ENCODE results near the gene RETREG2. TPM values are rescaled to one million over a fixed set of nuclear protein-coding genes. Genes with fewer than 3 reads are reported as not detected.

Gene RETREG2
- total RNA-seq, 1 donor from 2014 or later, result 43.7 TPM

- intact Hi-C loops (cut with DNase I), result no loop called here
- Histone ChIP-seq H3K27ac (no peak overlapping the region), H3K4me3 (no peak overlapping the region), H3K9me3 (no peaks in the 10 kb centered on the region), H3K27me3 (no peaks in the 10 kb centered on the region), H3K36me3 (peaks cover 0 to 69% of the 10 kb centered on the region in 2 donors), H3K4me1 (peaks cover 26% of the 10 kb centered on the region)
- TF ChIP-seq, protein P1, sequence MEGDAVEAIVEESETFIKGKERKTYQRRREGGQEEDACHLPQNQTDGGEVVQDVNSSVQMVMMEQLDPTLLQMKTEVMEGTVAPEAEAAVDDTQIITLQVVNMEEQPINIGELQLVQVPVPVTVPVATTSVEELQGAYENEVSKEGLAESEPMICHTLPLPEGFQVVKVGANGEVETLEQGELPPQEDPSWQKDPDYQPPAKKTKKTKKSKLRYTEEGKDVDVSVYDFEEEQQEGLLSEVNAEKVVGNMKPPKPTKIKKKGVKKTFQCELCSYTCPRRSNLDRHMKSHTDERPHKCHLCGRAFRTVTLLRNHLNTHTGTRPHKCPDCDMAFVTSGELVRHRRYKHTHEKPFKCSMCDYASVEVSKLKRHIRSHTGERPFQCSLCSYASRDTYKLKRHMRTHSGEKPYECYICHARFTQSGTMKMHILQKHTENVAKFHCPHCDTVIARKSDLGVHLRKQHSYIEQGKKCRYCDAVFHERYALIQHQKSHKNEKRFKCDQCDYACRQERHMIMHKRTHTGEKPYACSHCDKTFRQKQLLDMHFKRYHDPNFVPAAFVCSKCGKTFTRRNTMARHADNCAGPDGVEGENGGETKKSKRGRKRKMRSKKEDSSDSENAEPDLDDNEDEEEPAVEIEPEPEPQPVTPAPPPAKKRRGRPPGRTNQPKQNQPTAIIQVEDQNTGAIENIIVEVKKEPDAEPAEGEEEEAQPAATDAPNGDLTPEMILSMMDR (IDR thresholded peaks at IDR 0.05), result no peak
- TF ChIP-seq POLR2AphosphoS5 (IDR thresholded peaks at IDR 0.05; ENCODE audit: insufficient read depth in 1 of 2, low read depth in 1 of 2) (no peak), POLR2A (IDR thresholded peaks at IDR 0.05) (no peak)
- DNase-seq (ENCODE audit: extremely low spot score in 2 of 2), result no peak
Observed at GRCh38 chr2:219234331-219234730, 56.3 kb downstream of the RETREG2 start.

Other genes with a start within 250 kb of the RETREG2 start
- 0.49 TPM for gene CDK5R2, start 218.6 kb upstream of the RETREG2 start, total RNA-seq
- not detected for gene FEV, start 193.1 kb upstream of the RETREG2 start, total RNA-seq
- gene CRYBA2, start 184.9 kb upstream of the RETREG2 start, total RNA-seq, result not detected
- not detected for gene CFAP65, start 136.8 kb upstream of the RETREG2 start, total RNA-seq
- gene IHH, start 117.4 kb upstream of the RETREG2 start, total RNA-seq, result not detected
- 17.7 TPM for gene NHEJ1, start 17.5 kb upstream of the RETREG2 start, total RNA-seq
- gene SLC23A3, start 8.2 kb upstream of the RETREG2 start, total RNA-seq, result 5.4 TPM
- 32.2 TPM for gene CNPPD1, start 1.4 kb upstream of the RETREG2 start, total RNA-seq
- gene ZFAND2B, start 28.5 kb downstream of the RETREG2 start, total RNA-seq, result 52.1 TPM
- gene ABCB6, start 40.7 kb downstream of the RETREG2 start, total RNA-seq, result 23.8 TPM
- 62.4 TPM for gene ATG9A, start 51.4 kb downstream of the RETREG2 start, total RNA-seq
- 98.7 TPM for gene ANKZF1, start 51.5 kb downstream of the RETREG2 start, total RNA-seq
- 22.8 TPM for gene GLB1L, start 67.2 kb downstream of the RETREG2 start, total RNA-seq
- 12.8 TPM for gene STK16, start 67.2 kb downstream of the RETREG2 start, total RNA-seq
- gene TUBA4B, start 75.0 kb downstream of the RETREG2 start, total RNA-seq, result not detected
- gene TUBA4A, start 75.6 kb downstream of the RETREG2 start, total RNA-seq, result 122 TPM
- 92.8 TPM for gene DNAJB2, start 101.1 kb downstream of the RETREG2 start, total RNA-seq
- gene PTPRN, start 131.1 kb downstream of the RETREG2 start, total RNA-seq, result 7.6 TPM
- gene RESP18, start 154.5 kb downstream of the RETREG2 start, total RNA-seq, result not detected
- 62.9 TPM for gene DNPEP, start 209.6 kb downstream of the RETREG2 start, total RNA-seq
- 883 TPM for gene DES, start 240.1 kb downstream of the RETREG2 start, total RNA-seq